Bronchial epithelial cell (primary cell): Measurements from ENCODE around the gene PPP3CA. TPM values are rescaled to one million over a fixed set of nuclear protein-coding genes. Genes with fewer than 3 reads are reported as not detected.

Experiments used
- DNase-seq: peaks from one replicate; pipeline ENCODE4 v3.0.0-alpha.2; 2010; ENCODE audit warnings: low read depth
- FAIRE-seq: peaks from 2 replicates; lab custom pipeline; 2011; peaks lifted over from hg19 to GRCh38; lab: Jason Lieb, UNC
- H3K27me3 ChIP-seq: 2 replicates; pipeline ENCODE4 v1.5.1; 2011; ENCODE audit warnings: low read length; ENCODE audit not compliant: control insufficient read depth, insufficient read depth
- H3K36me3 ChIP-seq: 2 replicates; pipeline ENCODE4 v1.5.1; 2011; ENCODE audit warnings: low read length; ENCODE audit not compliant: control insufficient read depth, insufficient read depth
- H3K4me3 ChIP-seq: 2 replicates; pipeline ENCODE4 v1.5.1; 2011; ENCODE audit warnings: mild to moderate bottlenecking, low read depth, low read length, control low read depth
- total RNA-seq: library from RNA; depleted of rRNA; stranded (reverse); fragments of >200 nt; gene quantifications from 2 replicates; pipeline ENCODE4 v1.2.1, GENCODE V29; 2014
- TF ChIP-seq, protein P1 (sequence below): IDR thresholded peaks from 2 replicates; pipeline ENCODE4 v1.5.1; 2011; ENCODE audit warnings: mild to moderate bottlenecking, moderate library complexity, low read length, control low read depth, inconsistent platforms; ENCODE audit not compliant: insufficient read depth, severe bottlenecking

PPP3CA gene
- total RNA-seq, 1 donor from 2014 or later: 48.2 TPM

- TF ChIP-seq, protein P1, sequence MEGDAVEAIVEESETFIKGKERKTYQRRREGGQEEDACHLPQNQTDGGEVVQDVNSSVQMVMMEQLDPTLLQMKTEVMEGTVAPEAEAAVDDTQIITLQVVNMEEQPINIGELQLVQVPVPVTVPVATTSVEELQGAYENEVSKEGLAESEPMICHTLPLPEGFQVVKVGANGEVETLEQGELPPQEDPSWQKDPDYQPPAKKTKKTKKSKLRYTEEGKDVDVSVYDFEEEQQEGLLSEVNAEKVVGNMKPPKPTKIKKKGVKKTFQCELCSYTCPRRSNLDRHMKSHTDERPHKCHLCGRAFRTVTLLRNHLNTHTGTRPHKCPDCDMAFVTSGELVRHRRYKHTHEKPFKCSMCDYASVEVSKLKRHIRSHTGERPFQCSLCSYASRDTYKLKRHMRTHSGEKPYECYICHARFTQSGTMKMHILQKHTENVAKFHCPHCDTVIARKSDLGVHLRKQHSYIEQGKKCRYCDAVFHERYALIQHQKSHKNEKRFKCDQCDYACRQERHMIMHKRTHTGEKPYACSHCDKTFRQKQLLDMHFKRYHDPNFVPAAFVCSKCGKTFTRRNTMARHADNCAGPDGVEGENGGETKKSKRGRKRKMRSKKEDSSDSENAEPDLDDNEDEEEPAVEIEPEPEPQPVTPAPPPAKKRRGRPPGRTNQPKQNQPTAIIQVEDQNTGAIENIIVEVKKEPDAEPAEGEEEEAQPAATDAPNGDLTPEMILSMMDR: no peak
- no peak for FAIRE-seq
- Histone ChIP-seq H3K27me3 (no peaks in the 10 kb centered on the region), H3K4me3 (peak overlapping the region; percentile 89), H3K36me3 (no peaks in the 10 kb centered on the region)
- no peak for DNase-seq
Observed at GRCh38 chr4:101348367-101348827, 1.1 kb upstream of the PPP3CA start.

DNA sequence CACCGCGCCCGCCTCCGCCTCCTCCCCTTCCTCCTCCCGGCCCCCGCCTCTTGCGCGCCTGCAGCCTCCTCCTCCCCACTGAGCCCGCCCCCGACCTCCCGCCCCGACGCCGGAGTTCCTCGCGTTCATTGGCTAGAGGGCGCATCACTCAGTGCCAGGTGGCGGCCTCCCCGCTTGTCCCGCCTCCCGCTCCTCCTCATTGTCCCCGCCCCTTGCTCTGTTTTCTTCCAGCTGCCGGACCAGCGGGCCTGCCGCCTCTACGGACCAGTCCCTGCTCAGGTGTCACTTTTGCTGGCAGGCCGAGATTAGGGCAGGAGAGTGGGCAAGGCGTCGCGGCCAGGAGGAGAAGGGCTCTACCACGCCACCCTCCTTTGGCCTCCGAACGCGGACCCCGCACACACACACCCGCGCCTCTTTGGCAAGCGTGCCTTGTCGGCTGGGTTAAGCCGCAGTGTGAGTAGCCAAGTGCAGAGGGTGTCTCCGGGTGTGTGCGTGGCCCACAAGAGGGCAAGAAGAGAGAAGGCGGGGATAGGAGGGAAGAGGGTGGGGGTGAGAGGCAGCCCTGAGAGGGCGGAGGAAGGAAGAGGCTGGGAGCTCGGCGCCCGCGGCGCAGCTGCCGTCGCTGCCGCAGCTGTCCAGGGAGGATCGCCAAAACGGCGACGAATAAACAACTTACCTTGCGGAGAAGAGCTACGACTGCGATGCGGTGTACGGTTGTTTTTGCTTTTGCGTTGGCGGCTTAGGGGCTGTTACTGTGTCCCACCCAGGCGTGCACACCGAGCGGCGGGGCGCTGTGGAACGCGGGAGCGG lies 436 bp upstream of the PPP3CA start:
- Histone ChIP-seq H3K4me3 (peak overlapping the region; percentile 89), H3K36me3 (no peaks in the 10 kb centered on the region), H3K27me3 (no peaks in the 10 kb centered on the region)
- DNase-seq: peak; percentile 87
- FAIRE-seq: no peak
- TF ChIP-seq, protein P1: peak; percentile 8

GRCh38 chr4:101346351-101347266 lies 717 bp downstream of the PPP3CA start:
- H3K27me3 ChIP-seq: no peaks in the 10 kb centered on the region
- FAIRE-seq (no peak), DNase-seq (peak; percentile 21)
- no peaks in the 10 kb centered on the region for H3K36me3 ChIP-seq
- TF ChIP-seq, protein P1: no peak
- H3K4me3 ChIP-seq: peak overlapping the region; percentile 89

- FAIRE-seq: no peak
- peak; percentile 11 for DNase-seq
- Histone ChIP-seq H3K36me3 (no peaks in the 10 kb centered on the region), H3K27me3 (no peaks in the 10 kb centered on the region), H3K4me3 (peak overlapping the region; percentile 89)
- TF ChIP-seq, protein P1: no peak
Observed at GRCh38 chr4:101345596-101346350, 1.6 kb downstream of the PPP3CA start.

GRCh38 chr4:101345271-101345595 lies 2.1 kb downstream of the PPP3CA start:
- peak; percentile 19 for DNase-seq
- peak overlapping the region; percentile 89 for H3K4me3 ChIP-seq
- no peak for FAIRE-seq
- no peaks in the 10 kb centered on the region for H3K27me3 ChIP-seq
- TF ChIP-seq, protein P1: no peak
- no peaks in the 10 kb centered on the region for H3K36me3 ChIP-seq
